CD4-positive, alpha-beta T cell treated with Interleukin-17A for 4 hours (primary cell): ENCODE results near the gene CYSTM1.

Source experiments
- DNase-seq: peaks from one replicate; pipeline ENCODE4 v3.0.0-alpha.2; 2020; ENCODE audit warnings: mixed read lengths

The CYSTM1 gene

GRCh38 chr5:140239939-140240700 lies 65.1 kb downstream of the CYSTM1 start:
- peak; percentile 68 for DNase-seq

GRCh38 chr5:140240987-140241706 lies 66.2 kb downstream of the CYSTM1 start:
- no peak for DNase-seq

- no peak for DNase-seq
Measured at GRCh38 chr5:140242099-140242498, 67.1 kb downstream of the CYSTM1 start.

- no peak for DNase-seq
Measured at GRCh38 chr5:140242890-140243585, 68.0 kb downstream of the CYSTM1 start.

GRCh38 chr5:140243706-140244250 lies 68.8 kb downstream of the CYSTM1 start:
- DNase-seq, result no peak

- DNase-seq, result peak; percentile 86
Measured at GRCh38 chr5:140244525-140245025, 69.6 kb downstream of the CYSTM1 start.

- DNase-seq, result peak; percentile 33
Measured at GRCh38 chr5:140245341-140245740, 70.4 kb downstream of the CYSTM1 start.

- DNase-seq, result no peak
Measured at GRCh38 chr5:140245926-140246325, 70.9 kb downstream of the CYSTM1 start.

GRCh38 chr5:140246378-140247122 lies 71.6 kb downstream of the CYSTM1 start:
- no peak for DNase-seq

GRCh38 chr5:140248414-140248813 lies 73.4 kb downstream of the CYSTM1 start:
- no peak for DNase-seq

- DNase-seq, result no peak
Measured at GRCh38 chr5:140249536-140249935, 74.5 kb downstream of the CYSTM1 start.

- DNase-seq, result no peak
Measured at GRCh38 chr5:140250386-140250785, 75.4 kb downstream of the CYSTM1 start.

- DNase-seq, result peak; percentile 66
Measured at GRCh38 chr5:140251527-140251973, 76.6 kb downstream of the CYSTM1 start.

GRCh38 chr5:140252470-140253126 lies 77.6 kb downstream of the CYSTM1 start:
- DNase-seq, result no peak

- no peak for DNase-seq
Measured at GRCh38 chr5:140253985-140254384, 79.0 kb downstream of the CYSTM1 start.

GRCh38 chr5:140255460-140256157 lies 80.6 kb downstream of the CYSTM1 start:
- DNase-seq, result no peak

- no peak for DNase-seq
Measured at GRCh38 chr5:140256726-140257125, 81.7 kb downstream of the CYSTM1 start.

GRCh38 chr5:140258016-140258415 lies 83.0 kb downstream of the CYSTM1 start:
- DNase-seq, result no peak

- no peak for DNase-seq
Measured at GRCh38 chr5:140258873-140259272, 83.9 kb downstream of the CYSTM1 start.

- no peak for DNase-seq
Measured at GRCh38 chr5:140259500-140259899, 84.5 kb downstream of the CYSTM1 start.

- DNase-seq, result no peak
Measured at GRCh38 chr5:140260089-140260656, 85.2 kb downstream of the CYSTM1 start.
